ENCODE data around the gene CXCL17.
"Not testable (repeated sequence)": the region's sequence is repeated elsewhere in the genome, so short reads cannot be mapped to it uniquely, and the experiment has no call there.

The CXCL17 gene

DNA sequence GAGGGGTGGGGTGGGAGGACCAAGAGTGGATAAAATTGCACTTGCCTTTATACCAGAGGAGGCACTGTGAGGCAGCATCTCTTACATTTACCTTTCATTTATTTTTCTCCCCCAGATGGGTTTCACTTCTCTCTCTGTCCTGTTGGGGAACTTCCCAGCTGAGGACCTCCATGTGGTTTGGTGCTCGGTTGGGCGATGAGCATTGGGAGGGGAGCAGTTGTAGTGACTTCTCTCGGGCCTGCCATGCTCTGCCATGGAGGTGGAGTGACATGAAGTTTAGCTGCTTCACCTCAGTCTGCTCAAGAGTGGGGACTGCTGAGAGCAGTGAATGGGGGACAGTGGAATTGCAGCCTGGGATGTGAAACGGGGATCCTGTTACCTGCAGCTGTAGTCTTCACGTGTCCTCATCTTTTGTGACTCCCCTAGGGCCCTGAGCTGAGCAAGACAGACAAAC, 23.1 kb upstream of the CXCL17 start:
- DNase-seq (ENCODE audit: low read depth) = no peak

DNA sequence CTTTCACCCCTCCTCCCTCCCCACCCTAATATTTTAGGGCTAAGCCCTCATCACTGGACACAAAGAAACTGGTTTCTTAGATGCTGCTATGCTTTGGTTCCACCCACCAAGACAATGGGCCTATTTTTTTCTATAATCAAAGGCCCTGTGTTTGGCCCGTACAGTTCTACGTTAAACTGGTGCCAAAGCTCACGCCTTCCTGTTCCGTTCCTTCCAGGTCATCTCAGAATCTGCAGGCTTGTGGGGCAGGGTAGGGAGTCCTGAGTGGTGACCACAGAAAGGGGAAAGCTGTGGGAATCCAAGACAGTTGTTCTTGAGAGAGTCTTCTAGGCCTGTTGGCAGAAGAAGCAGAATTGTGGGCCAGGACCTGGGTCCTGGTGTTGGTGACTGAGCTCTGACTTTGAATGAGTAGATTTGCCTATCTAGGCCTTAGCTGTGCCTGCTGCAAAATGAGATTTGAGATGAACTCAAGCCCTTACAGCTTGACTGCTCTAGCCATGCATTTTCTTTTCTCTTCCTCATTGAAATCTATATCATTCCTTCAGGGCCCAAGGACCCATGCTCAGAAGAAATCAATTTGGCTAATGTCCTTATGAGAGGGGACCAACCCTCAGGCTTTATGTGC, 19.1 kb upstream of the CXCL17 start:
- DNase-seq (ENCODE audit: low read depth) = no peak

DNA sequence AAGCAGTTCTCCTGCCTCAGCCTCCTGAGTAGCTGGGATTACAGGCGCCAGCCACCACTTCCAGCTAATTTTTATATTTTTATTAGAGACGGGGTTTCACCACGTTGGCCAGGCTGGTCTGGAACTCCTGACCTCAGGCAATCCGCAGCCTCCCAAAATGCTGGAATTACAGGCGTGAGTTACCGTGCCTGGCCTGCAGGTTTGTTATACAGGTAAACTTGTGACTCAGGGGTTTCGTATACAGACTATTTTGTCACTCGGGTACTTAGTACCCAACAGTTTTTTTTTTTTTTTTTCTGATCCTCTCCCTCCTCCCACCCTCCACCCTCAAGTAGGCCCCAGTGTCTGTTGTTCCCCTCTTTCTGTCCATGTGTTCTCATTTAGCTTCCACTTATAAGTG, 18.5 kb upstream of the CXCL17 start:
- DNase-seq (ENCODE audit: low read depth) = not testable (repeated sequence)

DNA sequence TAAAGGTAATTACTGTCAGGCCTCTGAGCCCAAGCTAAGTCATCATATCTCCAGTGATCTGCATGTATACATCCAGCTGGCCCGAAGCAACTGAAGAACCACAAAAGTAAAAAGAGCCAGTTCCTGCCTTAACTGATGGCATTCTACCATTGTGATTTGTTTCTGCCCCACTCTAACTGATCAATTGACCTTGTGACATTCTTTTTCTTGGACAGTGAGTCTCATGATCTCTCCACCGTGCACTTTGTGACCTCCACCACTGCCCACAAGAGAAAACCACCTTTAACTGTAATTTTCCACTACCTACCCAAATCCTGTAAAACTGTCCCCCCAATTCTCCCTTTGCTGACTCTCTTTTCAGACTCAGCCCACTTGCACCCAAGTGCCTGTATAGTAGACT, 17.2 kb upstream of the CXCL17 start:
- no peak for DNase-seq (ENCODE audit: low read depth)

DNA sequence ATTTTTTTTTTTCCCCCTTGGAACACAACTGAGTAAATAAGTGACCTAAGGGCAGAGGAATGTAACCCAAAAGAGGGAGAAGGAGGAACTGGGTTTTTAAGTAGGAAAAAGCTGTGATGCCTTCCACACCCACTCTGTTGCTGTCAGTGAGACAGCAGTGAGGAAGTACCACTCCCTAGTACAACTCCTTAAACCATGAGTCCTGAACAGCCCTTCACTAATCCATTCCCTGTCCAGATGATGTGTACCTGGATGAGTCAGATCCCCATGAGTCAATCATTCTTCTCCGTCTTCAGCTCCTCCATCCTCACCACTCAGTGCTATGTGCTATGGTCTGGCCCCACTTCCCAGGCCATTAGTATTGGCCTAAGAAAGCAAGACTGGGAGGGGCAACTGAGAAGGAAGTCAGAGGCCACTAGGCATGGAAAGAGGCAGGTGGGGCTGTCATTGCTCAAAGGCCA, 12.9 kb upstream of the CXCL17 start:
- DNase-seq (ENCODE audit: low read depth) = no peak

DNA sequence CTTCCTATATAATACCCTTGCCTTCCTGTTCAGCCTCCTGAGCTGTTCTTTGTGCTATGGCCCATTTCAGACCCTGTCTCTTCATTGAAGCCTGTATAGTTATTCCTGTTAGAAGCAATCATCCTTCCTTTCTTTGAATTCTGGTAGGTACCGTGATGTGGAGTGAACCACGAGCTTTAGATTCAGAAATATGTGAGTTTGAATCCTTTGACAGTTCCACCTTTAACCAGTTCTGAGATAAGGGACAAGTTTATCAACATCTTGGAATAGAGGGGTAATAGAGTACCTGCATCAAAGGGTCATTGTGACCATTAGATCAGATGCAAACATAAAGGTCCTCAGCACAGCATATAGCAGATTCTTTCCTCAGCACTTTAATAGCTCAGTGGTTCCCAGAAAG, 12.3 kb upstream of the CXCL17 start:
- DNase-seq (ENCODE audit: low read depth) = no peak

DNA sequence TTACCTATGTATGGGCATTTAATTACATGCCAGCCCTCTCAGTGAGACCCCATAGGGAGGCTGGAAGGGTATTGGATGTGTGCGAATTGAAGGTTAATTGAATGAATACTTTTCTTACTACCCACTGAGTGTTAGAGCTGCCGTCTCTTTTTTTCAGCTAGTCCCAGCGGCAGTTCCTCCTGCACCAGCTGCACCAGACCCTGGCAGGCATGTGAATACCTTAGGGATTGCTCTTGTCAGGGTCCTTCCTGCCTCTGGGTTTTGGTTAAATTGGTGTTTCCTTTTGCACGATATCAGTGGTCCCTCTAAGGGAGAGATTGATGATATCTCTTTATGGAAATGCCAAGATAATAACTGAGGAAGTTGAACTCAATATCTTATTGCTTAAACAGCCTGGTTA, 9.8 kb upstream of the CXCL17 start:
- DNase-seq (ENCODE audit: low read depth) = no peak

DNA sequence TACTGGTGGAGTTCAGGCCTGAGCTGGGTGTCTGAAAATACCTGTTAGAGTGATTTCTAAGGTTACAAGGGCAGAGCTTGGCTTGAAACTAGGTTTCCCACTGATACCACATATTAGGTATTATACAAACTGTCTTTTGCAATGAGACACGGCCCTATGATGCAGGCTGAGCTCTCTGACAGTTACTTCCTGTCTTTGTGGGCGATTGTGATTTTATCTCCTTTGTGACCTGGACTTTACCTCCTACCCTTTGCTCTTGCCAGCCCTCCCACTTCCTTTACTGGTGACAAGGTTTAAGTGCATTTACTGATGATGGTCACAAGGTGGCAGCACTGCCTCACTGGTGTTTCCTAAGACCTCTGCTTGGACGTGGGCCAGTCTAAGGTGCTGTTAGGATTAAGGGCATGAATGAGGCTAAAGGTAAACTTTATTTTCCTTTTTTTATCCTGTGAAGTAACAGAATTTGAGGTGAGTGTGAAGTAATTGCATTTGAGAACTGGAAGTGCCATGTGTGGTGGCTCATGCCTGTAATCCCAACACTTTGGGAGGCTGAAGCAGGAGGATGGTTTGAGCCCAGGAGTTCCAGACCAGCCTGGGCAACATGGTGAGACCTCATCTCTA, 7.7 kb upstream of the CXCL17 start:
- peak; percentile 54 for DNase-seq (ENCODE audit: low read depth)

DNA sequence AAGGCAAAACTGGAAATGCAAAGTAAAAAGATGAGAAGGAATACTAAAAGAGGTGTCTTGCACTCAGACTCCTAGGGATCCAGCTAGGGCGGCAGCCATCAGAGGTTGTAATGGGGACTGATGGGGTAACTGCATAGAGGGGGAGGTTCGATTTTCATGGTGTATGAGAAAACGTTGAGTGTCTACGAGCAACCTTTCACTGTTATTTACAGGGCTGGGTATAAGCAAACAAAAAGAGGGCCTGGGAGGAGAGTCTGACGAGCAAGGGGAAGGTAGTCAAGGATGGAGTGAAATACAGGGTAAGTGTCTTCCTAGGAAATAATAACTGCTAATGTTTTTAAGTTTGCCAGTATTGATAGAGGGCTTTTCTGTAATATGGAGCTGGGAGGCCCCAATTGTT, 5.6 kb upstream of the CXCL17 start:
- not testable (repeated sequence) for DNase-seq (ENCODE audit: low read depth)

DNA sequence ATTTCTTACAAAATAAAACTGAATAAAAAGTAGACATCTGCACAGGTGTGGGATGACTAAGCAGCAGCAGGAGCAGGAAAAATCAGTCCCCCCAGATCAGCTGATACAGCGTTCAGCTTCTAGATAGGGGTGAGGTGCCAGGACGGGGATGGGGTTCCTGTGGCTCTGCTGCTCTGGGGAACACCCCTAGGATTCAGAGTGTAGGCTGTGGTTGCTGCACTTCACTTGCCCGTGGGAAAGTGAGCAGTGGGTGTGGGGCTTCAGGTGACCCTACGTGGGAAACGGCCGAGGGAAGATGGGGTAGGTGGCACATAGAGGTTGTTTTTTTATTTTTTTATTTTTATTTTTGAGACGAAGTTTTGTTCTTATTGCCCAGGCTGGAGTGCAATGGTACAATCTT, 3.2 kb upstream of the CXCL17 start:
- DNase-seq (ENCODE audit: low read depth) = no peak

DNA sequence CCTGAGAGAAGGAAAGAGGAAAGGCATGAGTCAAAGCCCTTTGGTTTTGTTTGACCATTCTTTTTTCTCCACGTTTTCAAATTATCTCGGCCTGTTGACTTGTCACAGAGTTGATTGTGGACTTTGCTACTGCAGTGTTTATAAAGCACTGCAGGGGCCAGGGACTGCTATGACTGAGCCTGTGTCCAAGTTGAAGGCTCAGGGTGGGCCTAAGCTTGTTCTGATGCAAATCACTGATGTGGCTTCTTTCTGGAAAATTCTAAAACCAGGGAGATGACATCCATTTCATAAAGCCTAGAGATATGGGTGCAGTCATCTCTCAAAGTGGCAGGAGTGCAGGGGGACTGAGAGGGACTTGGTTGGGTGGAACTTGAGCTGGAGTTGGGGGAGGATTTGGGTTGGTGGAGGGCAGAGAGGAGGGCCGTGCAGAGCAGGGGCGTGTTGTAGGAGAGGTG, 1.2 kb upstream of the CXCL17 start:
- DNase-seq (ENCODE audit: low read depth) = no peak

DNA sequence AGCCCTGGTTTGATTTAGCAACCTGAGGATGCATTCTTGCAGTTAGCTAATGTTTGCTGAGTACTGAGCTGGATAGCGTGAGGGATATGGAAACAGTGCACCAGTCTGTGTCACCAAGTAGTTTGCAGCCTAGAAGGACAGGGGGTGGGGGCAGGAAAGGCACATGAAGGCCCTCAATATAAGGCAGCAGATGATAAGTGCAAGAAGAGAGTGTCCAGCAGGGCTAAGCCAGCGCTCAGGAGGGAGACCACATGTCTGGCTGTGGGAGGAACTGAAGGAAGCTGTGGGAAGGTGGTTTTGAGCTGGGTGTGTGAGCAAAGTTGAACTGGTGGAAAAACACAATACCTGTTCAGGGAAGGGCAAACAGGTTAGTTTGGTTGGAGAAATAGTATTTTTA, 1.7 kb downstream of the CXCL17 start:
- no peak for DNase-seq (ENCODE audit: low read depth)

DNA sequence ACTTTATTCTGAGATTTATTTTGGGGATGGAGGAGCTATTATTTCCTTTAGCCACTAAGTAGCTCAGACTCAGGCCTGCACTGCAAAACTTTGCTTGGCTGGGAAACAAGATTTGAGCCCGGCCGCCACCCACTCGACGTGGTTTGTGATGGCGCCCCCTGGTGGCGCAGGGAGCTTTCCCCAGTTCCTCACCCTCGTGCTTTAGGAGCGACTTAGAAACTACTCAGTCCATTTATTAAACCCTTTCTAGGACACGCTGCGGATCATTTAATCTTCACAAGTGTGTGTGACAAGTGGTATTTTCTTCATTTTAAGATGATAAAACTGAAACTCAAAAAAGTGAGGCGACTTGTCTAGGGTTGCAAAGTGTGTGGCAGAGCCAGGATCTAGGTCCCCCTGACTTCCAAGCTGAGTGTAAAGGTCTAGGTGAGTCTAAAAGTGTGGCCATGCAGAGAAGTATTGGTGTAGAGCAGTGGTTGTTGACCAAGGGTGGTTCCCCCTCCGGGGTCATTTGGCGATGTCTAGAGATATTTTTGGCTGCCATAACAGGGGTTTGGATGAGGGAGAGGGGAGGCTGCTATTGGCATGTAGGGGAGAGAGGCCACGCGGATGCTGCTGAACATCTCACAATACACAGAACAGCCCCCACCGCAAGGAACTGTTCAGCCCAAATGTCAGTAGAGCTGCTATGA, 2.2 kb downstream of the CXCL17 start:
- peak; percentile 67 for DNase-seq (ENCODE audit: low read depth)

DNA sequence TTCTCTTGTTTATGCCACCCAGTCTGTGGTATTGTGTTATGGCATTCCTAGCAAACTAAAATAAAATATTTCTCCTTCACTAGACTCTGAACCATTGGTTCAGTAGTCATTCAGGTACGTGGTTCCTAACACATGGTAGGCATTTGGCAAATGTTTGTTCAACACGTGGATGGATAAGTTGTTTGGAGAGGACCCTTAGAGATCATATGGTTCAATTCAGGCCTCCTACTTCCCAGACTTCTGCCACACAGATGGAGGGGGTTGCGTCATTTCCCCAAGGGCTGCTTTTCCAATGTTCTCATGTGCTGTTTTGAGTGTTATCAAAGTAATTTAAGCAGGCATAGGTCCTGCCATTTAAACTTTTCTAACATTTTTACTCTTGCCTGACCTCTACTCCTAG, 6.7 kb downstream of the CXCL17 start:
- DNase-seq (ENCODE audit: low read depth) = no peak

DNA sequence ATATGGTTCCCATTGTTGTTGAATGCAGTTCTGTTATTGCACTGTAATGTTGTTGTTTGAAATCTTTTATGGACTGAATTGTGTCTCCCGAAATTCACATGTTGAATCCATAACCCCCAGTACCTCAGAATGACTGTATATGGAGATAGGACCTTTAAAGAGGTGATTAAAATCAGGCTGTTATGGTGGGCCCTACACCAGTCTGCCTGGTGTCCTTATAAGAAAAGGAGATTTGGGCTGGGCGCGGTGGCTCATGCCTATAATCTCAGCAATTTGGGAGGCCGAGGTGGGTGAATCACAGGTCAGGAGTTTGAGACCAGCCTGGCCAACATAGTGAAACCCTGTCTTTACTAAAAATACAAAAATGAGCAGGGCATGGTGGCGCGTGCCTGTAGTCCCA, 7.4 kb downstream of the CXCL17 start:
- no peak for DNase-seq (ENCODE audit: low read depth)

DNA sequence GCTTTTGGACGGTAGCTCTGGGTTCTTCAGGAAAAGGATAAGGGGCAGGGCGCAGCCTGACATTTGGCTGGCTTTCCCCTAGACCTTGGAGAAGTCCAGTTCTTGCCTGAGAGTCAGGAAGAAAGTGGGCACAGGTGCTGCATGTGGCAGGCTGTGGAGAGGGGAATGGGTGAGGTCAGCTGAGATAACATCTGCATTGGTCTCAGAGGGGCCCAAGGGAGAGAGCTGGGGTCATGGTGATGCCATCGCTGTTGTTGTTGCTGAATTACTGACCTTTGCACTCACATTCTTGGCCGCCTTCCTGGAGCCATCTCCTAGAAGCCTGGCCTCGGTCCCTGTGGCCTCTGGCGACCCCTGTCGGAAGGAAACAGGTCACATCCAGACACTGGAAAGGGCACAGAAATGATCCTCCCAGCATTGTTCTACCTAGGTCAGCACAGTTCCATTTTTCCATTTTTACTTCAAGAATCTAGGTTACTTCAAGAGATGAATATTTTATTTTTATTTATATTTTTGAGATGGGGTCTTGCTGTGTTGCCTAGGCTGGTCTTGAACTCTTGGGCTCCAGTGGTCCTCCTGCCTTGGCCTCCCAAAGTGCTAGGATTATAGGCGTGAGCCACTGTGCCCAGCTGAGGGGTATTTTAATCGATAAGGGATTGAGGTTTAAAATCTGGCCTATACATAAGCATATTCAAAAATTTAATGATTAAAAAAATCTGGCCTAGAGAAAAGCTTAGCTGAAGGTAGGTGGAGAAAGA, 9.1 kb downstream of the CXCL17 start:
- DNase-seq (ENCODE audit: low read depth) = peak; percentile 45

DNA sequence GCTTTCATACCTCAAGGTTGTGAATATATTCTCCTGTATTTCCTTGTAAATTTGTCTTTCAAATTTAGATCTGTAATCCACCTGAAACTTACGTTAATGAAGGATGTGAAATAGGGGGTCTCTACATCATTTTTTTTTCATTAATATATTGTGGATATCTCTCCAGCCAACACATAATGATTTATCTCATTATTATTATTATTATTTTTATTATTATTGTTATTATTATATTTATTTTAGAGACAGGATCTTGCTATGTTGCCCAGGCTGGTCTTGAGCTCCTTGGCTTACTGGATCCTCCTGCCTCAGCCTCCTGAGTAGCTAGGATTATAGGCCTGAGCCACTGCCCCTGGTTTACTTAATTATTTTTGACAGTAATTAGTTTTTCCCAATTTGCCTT, 11.3 kb downstream of the CXCL17 start:
- DNase-seq (ENCODE audit: low read depth) = no peak

DNA sequence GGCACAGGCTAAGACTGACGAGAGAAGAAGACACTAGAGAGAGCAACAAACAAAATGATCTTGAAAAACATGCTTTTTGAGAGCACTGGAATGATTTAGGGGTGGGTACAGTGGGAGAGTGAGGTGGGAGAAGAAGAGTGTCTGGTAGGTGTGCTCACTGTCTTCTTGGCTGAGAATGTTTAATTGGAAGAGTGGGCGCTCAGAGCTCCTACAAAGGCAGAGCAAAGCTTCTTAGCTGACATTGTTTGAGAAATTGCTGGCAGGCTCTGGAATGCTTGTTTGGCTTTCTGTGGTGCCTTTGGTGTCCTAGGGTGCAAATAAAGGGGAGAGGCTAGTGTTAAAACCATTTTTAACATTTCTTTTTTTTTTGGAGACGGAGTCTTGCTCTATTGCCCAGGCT, 14.1 kb downstream of the CXCL17 start:
- DNase-seq (ENCODE audit: low read depth) = no peak

DNA sequence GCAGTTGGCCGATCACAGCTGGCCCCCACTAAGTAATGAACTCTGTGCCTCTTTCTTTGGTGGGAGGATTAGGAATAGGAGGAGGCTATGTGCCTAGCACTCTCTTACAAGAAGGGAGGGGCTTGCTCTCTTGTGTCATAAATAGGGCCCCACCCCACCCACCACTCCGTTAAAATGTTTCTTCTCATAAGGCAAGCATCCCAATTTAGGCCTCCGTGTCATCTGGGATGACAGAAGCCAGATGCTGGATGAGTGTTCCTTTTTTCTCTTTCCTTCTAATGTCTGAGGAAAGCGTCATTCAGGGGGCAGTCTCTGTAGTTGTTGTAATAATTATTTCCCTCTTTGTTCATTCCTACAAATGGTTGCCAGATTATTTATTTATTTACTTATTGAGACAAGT, 15.4 kb downstream of the CXCL17 start, which contains the start of gene LIPE:
TSS of gene LIPE (minus strand) at position 76 of the 400 bp plus-strand sequence. CDS start 239 bp downstream, outside the sequence.
- DNase-seq (ENCODE audit: low read depth) = no peak

DNA sequence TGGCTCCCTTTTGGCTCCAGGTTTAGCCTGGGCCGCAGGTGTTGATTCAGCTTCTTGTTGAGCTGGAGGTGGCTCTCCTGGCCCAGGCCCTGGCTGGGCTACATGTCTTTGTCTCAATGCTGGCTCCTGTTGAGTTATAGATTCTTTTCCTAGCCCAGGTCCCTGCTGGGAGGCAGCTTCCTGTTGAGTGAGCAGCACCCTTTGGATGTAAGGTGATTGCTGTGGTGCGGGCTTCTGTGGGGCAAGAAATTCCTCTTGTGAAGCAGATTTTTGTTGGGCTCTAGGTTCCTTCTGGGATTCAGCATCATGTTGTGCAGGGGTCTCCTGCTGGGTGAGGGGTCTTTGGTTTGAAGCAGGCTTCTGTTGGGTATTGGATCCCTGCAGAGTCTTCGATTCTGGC, 16.1 kb downstream of the CXCL17 start:
- DNase-seq (ENCODE audit: low read depth) = no peak

DNA sequence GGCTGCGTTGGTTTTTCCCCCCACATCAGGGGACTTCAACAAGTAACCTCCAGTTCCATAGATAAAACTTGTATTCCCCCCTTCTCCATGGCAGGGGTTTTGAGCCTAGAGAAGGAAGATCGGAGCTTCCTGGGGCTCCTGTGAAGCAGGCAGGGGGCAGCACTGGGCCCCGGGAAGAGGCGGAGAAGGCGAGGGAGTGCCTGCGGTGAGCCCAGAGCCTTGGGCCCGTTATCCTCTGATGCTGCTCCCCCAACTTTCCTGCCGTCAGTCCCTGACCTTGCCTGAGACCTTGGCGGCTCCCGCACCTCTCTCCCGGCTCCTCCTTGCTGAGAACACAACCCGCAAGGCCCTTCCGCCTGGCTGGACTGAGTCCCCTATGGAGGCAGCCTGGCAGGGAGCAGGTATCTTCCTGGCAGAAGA, 18.0 kb downstream of the CXCL17 start:
- no peak for DNase-seq (ENCODE audit: low read depth)

DNA sequence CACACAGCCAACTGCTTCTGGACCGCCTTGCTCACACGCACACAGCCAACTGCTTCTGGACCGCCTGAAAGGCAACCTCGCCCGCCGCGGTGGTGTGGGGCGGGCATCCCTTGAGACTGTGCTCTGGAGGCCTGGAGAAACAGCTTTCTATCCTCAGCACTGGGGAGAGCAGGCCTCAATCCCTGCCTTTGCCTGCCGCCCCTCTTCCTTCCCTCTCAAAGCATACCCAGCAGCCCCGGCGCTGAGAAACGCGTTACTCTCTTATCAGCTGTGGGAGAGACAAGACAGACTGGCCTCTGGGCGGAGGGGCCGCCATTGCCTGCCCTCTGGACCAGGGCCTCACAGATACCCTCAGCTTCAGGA, 18.4 kb downstream of the CXCL17 start:
- no peak for DNase-seq (ENCODE audit: low read depth)

All from stimulated activated CD8-positive, alpha-beta memory T cell treated with anti-CD3 and anti-CD28 coated beads, Interleukin-4, amount 100 ng/mL, for 24 hours (primary cell).